HEK293 (cell line): ENCODE data around the gene EYS.

ENCODE experiments used
- CTCF ChIA-PET: fragments of 350-600 bp; formaldehyde crosslinking; extraction: SDS; loops from one replicate; lab custom pipeline; 2021; ENCODE audit warnings: antibody characterized with exemption; lab: Yijun Ruan, JAX
- POLR2A ChIA-PET: fragments of 300-600 bp; formaldehyde crosslinking; extraction: SDS; loops from one replicate; lab custom pipeline; 2020; ENCODE audit warnings: antibody characterized with exemption, inconsistent platforms; lab: Yijun Ruan, JAX
- H3K27ac ChIP-seq: fragments of 200-500 bp; sonication (Bioruptor generic); 2 replicates; pipeline ENCODE4 v1.5.1; 2014; ENCODE audit warnings: low read depth, low read length, control low read depth, inconsistent platforms; ENCODE audit errors: extremely low read depth
- H3K36me3 ChIP-seq, 2 experiments: fragments of 200-500 bp in 1 of 2; sonication (Bioruptor generic) in 1 of 2; 1 replicate in 1 of 2; 2 replicates in 1 of 2; pipeline ENCODE4 v1.5.1; 2014 to 2017; ENCODE audit warnings: inconsistent platforms in 2 of 2, low read length in 2 of 2; ENCODE audit not compliant: control insufficient read depth in 2 of 2, insufficient read depth in 1 of 2
- H3K4me1 ChIP-seq: fragments of 200-500 bp; sonication (Bioruptor generic); 2 replicates; pipeline ENCODE4 v1.5.1; 2014; ENCODE audit warnings: mild to moderate bottlenecking, low read length, inconsistent platforms; ENCODE audit not compliant: control insufficient read depth, insufficient read depth
- H3K4me3 ChIP-seq: 2 replicates; pipeline ENCODE4 v1.5.1; 2011; ENCODE audit warnings: low read depth, mild to moderate bottlenecking, control low read depth, low read length, moderate library complexity
- H3K9me3 ChIP-seq: fragments of 200-500 bp; sonication (Bioruptor generic); 2 replicates; pipeline ENCODE4 v1.5.1; 2014; ENCODE audit warnings: low read depth, low read length, inconsistent platforms; ENCODE audit not compliant: control insufficient read depth, insufficient read depth
- BCL11A ChIP-seq: fragments of 450-650 bp; formaldehyde crosslinking; IDR thresholded peaks from 2 replicates; pipeline ENCODE4 v1.5.1; 2016; ENCODE audit warnings: low read depth, missing biosample characterization, missing genetic modification characterization
- HOXC10 ChIP-seq: sonication (generic); formaldehyde crosslinking; IDR thresholded peaks from 2 replicates; pipeline ENCODE4 v1.8.1; 2023; ENCODE audit warnings: mild to moderate bottlenecking, missing genetic modification reagents
- RBAK ChIP-seq: fragments of 450-650 bp; formaldehyde crosslinking; IDR thresholded peaks from 2 replicates; pipeline ENCODE4 v1.5.1; 2016; ENCODE audit warnings: missing biosample characterization, missing genetic modification characterization
- ZNF112 ChIP-seq: fragments of 450-650 bp; formaldehyde crosslinking; IDR thresholded peaks from 2 replicates; pipeline ENCODE4 v1.5.0; 2017; ENCODE audit warnings: missing biosample characterization, missing genetic modification characterization
- ZNF138 ChIP-seq: fragments of 450-650 bp; formaldehyde crosslinking; IDR thresholded peaks from 2 replicates; pipeline ENCODE4 v1.5.1; 2016; ENCODE audit warnings: missing biosample characterization, missing genetic modification characterization, borderline replicate concordance
- ZNF24 ChIP-seq: fragments of 450-650 bp; formaldehyde crosslinking; IDR thresholded peaks from 2 replicates; pipeline ENCODE4 v1.5.1; 2016; ENCODE audit warnings: missing biosample characterization, missing genetic modification characterization
- ZNF311 ChIP-seq: fragments of 450-650 bp; formaldehyde crosslinking; IDR thresholded peaks from 2 replicates; pipeline ENCODE4 v1.5.1; 2017; ENCODE audit warnings: missing biosample characterization, missing genetic modification characterization, borderline replicate concordance
- ZNF324 ChIP-seq: fragments of 450-650 bp; formaldehyde crosslinking; IDR thresholded peaks from 2 replicates; pipeline ENCODE4 v1.5.1; 2016; ENCODE audit warnings: missing biosample characterization, missing genetic modification characterization
- ZNF354C ChIP-seq: fragments of 450-650 bp; formaldehyde crosslinking; IDR thresholded peaks from 2 replicates; pipeline ENCODE4 v1.5.1; 2016; ENCODE audit warnings: missing biosample characterization, missing genetic modification characterization, low read depth, borderline replicate concordance
- ZNF529 ChIP-seq: fragments of 450-650 bp; formaldehyde crosslinking; IDR thresholded peaks from 2 replicates; pipeline ENCODE4 v1.5.1; 2017; ENCODE audit warnings: missing genetic modification characterization, missing biosample characterization; ENCODE audit not compliant: insufficient replicate concordance
- ZNF530 ChIP-seq: fragments of 450-650 bp; formaldehyde crosslinking; IDR thresholded peaks from 2 replicates; pipeline ENCODE4 v1.5.1; 2016; ENCODE audit warnings: low read depth, missing biosample characterization, missing genetic modification characterization
- ZNF544 ChIP-seq: fragments of 450-650 bp; formaldehyde crosslinking; IDR thresholded peaks from 2 replicates; pipeline ENCODE4 v1.5.0; 2017; ENCODE audit warnings: missing biosample characterization, missing genetic modification characterization
- ZNF585B ChIP-seq: fragments of 450-650 bp; formaldehyde crosslinking; IDR thresholded peaks from 2 replicates; pipeline ENCODE4 v1.5.1; 2016; ENCODE audit warnings: missing biosample characterization, missing genetic modification characterization
- ZNF621 ChIP-seq: fragments of 450-650 bp; formaldehyde crosslinking; IDR thresholded peaks from 2 replicates; pipeline ENCODE4 v1.5.1; 2017; ENCODE audit warnings: missing biosample characterization, missing genetic modification characterization
- ZNF654 ChIP-seq: fragments of 450-650 bp; formaldehyde crosslinking; IDR thresholded peaks from 2 replicates; pipeline ENCODE4 v1.5.1; 2016; ENCODE audit warnings: low read depth, missing biosample characterization, missing genetic modification characterization
- ZNF707 ChIP-seq: fragments of 450-650 bp; formaldehyde crosslinking; IDR thresholded peaks from 2 replicates; pipeline ENCODE4 v1.5.1; 2016; ENCODE audit warnings: missing biosample characterization, missing genetic modification characterization
- ZNF768 ChIP-seq: fragments of 450-650 bp; formaldehyde crosslinking; IDR thresholded peaks from 2 replicates; pipeline ENCODE4 v1.5.1; 2018; ENCODE audit warnings: missing biosample characterization, mild to moderate bottlenecking, missing genetic modification characterization
- ZNF830 ChIP-seq: fragments of 450-650 bp; IDR thresholded peaks from 2 replicates; pipeline ENCODE4 v1.5.0; 2018; ENCODE audit warnings: missing biosample characterization, missing genetic modification characterization, low read depth, mild to moderate bottlenecking, moderate library complexity
- TF ChIP-seq, protein P1 (sequence below): fragments of 450-650 bp; formaldehyde crosslinking; IDR thresholded peaks from 2 replicates; pipeline ENCODE4 v1.5.1; 2016; ENCODE audit warnings: missing biosample characterization, missing genetic modification characterization
- TF ChIP-seq, protein P2 (sequence below): fragments of 450-650 bp; formaldehyde crosslinking; IDR thresholded peaks from 2 replicates; pipeline ENCODE4 v1.5.1; 2016; ENCODE audit warnings: missing biosample characterization, missing genetic modification characterization
- TF ChIP-seq, protein P3 (sequence below): fragments of 450-650 bp; formaldehyde crosslinking; IDR thresholded peaks from 2 replicates; pipeline ENCODE4 v1.5.1; 2016; ENCODE audit warnings: missing biosample characterization, missing genetic modification characterization
- TF ChIP-seq, protein P4 (sequence below): fragments of 450-650 bp; formaldehyde crosslinking; IDR thresholded peaks from 2 replicates; pipeline ENCODE4 v1.5.1; 2017; ENCODE audit warnings: missing biosample characterization, missing genetic modification characterization
- TF ChIP-seq, protein P5 (sequence below): fragments of 450-650 bp; IDR thresholded peaks from 2 replicates; pipeline ENCODE4 v1.5.1; 2018; ENCODE audit warnings: missing biosample characterization, mild to moderate bottlenecking, missing genetic modification characterization
- TF ChIP-seq, protein P6 (sequence below): fragments of 450-650 bp; formaldehyde crosslinking; IDR thresholded peaks from 2 replicates; pipeline ENCODE4 v1.5.1; 2016; ENCODE audit warnings: missing biosample characterization, missing genetic modification characterization
- TF ChIP-seq, protein P7 (sequence below): fragments of 450-650 bp; formaldehyde crosslinking; IDR thresholded peaks from 2 replicates; pipeline ENCODE4 v1.5.1; 2017; ENCODE audit warnings: missing biosample characterization, missing genetic modification characterization

EYS gene

DNA sequence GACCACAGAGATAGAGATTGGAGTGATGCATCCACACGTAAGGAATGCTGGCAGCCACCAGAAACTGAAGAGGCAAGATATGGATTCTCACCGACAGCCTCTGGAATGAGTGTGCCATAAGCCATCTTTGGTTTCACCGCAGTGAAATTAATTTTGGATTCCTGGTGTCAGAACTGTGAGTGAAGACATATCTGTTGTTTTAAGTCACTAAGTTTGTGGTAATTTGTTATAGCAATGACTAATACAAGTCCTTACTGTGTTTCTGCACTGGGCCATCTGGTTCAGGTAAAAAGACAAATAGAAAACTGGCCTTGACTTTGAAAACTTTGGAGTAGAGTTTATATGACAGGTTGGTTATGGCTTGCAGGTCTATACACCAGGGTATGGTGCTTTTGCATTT lies 1809.6 kb downstream of the EYS start (continued):
- TF ChIP-seq, protein P1, sequence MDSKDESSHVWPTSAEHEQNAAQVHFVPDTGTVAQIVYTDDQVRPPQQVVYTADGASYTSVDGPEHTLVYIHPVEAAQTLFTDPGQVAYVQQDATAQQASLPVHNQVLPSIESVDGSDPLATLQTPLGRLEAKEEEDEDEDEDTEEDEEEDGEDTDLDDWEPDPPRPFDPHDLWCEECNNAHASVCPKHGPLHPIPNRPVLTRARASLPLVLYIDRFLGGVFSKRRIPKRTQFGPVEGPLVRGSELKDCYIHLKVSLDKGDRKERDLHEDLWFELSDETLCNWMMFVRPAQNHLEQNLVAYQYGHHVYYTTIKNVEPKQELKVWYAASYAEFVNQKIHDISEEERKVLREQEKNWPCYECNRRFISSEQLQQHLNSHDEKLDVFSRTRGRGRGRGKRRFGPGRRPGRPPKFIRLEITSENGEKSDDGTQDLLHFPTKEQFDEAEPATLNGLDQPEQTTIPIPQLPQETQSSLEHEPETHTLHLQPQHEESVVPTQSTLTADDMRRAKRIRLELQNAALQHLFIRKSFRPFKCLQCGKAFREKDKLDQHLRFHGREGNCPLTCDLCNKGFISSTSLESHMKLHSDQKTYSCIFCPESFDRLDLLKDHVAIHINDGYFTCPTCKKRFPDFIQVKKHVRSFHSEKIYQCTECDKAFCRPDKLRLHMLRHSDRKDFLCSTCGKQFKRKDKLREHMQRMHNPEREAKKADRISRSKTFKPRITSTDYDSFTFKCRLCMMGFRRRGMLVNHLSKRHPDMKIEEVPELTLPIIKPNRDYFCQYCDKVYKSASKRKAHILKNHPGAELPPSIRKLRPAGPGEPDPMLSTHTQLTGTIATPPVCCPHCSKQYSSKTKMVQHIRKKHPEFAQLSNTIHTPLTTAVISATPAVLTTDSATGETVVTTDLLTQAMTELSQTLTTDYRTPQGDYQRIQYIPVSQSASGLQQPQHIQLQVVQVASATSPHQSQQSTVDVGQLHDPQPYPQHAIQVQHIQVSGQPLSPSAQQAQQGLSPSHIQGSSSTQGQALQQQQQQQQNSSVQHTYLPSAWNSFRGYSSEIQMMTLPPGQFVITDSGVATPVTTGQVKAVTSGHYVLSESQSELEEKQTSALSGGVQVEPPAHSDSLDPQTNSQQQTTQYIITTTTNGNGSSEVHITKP (tag by site-specific recombination), result no peak
- TF ChIP-seq ZNF24 (no peak), ZNF830 (tag by site-specific recombination) (no peak), ZNF112 (tag by site-specific recombination) (no peak), ZNF354C (tag by site-specific recombination) (no peak), ZNF707 (tag by site-specific recombination) (no peak)
- TF ChIP-seq, protein P2, sequence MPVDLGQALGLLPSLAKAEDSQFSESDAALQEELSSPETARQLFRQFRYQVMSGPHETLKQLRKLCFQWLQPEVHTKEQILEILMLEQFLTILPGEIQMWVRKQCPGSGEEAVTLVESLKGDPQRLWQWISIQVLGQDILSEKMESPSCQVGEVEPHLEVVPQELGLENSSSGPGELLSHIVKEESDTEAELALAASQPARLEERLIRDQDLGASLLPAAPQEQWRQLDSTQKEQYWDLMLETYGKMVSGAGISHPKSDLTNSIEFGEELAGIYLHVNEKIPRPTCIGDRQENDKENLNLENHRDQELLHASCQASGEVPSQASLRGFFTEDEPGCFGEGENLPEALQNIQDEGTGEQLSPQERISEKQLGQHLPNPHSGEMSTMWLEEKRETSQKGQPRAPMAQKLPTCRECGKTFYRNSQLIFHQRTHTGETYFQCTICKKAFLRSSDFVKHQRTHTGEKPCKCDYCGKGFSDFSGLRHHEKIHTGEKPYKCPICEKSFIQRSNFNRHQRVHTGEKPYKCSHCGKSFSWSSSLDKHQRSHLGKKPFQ, result no peak
- TF ChIP-seq, protein P3, sequence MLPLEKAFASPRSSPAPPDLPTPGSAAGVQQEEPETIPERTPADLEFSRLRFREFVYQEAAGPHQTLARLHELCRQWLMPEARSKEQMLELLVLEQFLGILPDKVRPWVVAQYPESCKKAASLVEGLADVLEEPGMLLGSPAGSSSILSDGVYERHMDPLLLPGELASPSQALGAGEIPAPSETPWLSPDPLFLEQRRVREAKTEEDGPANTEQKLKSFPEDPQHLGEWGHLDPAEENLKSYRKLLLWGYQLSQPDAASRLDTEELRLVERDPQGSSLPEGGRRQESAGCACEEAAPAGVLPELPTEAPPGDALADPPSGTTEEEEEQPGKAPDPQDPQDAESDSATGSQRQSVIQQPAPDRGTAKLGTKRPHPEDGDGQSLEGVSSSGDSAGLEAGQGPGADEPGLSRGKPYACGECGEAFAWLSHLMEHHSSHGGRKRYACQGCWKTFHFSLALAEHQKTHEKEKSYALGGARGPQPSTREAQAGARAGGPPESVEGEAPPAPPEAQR, result no peak
- TF ChIP-seq, protein P4, sequence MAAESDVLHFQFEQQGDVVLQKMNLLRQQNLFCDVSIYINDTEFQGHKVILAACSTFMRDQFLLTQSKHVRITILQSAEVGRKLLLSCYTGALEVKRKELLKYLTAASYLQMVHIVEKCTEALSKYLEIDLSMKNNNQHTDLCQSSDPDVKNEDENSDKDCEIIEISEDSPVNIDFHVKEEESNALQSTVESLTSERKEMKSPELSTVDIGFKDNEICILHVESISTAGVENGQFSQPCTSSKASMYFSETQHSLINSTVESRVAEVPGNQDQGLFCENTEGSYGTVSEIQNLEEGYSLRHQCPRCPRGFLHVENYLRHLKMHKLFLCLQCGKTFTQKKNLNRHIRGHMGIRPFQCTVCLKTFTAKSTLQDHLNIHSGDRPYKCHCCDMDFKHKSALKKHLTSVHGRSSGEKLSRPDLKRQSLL (tag by site-specific recombination), result no peak
- TF ChIP-seq, protein P5, sequence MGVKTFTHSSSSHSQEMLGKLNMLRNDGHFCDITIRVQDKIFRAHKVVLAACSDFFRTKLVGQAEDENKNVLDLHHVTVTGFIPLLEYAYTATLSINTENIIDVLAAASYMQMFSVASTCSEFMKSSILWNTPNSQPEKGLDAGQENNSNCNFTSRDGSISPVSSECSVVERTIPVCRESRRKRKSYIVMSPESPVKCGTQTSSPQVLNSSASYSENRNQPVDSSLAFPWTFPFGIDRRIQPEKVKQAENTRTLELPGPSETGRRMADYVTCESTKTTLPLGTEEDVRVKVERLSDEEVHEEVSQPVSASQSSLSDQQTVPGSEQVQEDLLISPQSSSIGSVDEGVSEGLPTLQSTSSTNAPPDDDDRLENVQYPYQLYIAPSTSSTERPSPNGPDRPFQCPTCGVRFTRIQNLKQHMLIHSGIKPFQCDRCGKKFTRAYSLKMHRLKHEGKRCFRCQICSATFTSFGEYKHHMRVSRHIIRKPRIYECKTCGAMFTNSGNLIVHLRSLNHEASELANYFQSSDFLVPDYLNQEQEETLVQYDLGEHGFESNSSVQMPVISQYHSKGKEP (tag by site-specific recombination), result no peak

DNA sequence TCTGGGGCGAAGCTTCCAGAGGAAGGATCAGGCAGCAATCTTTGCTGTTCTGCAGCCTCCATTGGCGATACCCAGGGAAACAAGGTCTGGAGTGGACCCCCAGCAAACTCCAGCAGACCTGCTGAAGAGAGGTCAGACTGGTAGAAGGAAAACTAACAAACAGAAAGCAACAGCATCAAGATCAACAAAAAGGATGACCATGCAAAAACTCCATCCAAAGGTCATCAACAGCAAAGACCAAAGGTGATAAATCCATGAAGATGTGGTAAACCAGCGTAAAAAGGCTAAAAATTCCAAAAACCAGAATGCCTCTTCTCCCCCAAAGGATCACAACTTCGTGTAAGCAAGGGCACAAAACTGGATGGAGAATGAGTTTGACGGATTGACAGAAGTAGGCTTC lies 1818.6 kb downstream of the EYS start:
- Histone ChIP-seq H3K27ac (no peak overlapping the region), H3K4me1 (no peaks in the 10 kb centered on the region), H3K36me3 (no peaks in the 10 kb centered on the region), H3K9me3 (no peaks in the 10 kb centered on the region), H3K4me3 (no peak overlapping the region)
- ChIA-PET CTCF (no interaction called here), POLR2A (no interaction called here)
- TF ChIP-seq ZNF707 (tag by site-specific recombination), result no peak
- no peak for TF ChIP-seq ZNF112 (tag by site-specific recombination)
- TF ChIP-seq ZNF138 (tag by site-specific recombination), result no peak
- no peak for TF ChIP-seq ZNF768 (tag by site-specific recombination)
- TF ChIP-seq ZNF585B (tag by site-specific recombination), result no peak
- TF ChIP-seq RBAK (tag by site-specific recombination), result no peak
- no peak for TF ChIP-seq ZNF529 (tag by site-specific recombination)
- TF ChIP-seq BCL11A (tag by site-specific recombination), result no peak
- no peak for TF ChIP-seq ZNF324 (tag by site-specific recombination)
- TF ChIP-seq ZNF530, result no peak
- TF ChIP-seq ZNF621, result no peak
- TF ChIP-seq, protein P6, sequence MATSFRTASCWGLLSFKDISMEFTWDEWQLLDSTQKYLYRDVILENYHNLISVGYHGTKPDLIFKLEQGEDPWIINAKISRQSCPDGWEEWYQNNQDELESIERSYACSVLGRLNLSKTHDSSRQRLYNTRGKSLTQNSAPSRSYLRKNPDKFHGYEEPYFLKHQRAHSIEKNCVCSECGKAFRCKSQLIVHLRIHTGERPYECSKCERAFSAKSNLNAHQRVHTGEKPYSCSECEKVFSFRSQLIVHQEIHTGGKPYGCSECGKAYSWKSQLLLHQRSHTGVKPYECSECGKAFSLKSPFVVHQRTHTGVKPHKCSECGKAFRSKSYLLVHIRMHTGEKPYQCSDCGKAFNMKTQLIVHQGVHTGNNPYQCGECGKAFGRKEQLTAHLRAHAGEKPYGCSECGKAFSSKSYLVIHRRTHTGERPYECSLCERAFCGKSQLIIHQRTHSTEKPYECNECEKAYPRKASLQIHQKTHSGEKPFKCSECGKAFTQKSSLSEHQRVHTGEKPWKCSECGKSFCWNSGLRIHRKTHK, result no peak
- TF ChIP-seq, protein P7, sequence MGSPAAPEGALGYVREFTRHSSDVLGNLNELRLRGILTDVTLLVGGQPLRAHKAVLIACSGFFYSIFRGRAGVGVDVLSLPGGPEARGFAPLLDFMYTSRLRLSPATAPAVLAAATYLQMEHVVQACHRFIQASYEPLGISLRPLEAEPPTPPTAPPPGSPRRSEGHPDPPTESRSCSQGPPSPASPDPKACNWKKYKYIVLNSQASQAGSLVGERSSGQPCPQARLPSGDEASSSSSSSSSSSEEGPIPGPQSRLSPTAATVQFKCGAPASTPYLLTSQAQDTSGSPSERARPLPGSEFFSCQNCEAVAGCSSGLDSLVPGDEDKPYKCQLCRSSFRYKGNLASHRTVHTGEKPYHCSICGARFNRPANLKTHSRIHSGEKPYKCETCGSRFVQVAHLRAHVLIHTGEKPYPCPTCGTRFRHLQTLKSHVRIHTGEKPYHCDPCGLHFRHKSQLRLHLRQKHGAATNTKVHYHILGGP (tag by site-specific recombination), result no peak
- no peak for TF ChIP-seq HOXC10
- no peak for TF ChIP-seq ZNF654 (tag by site-specific recombination)
- no peak for TF ChIP-seq ZNF544 (tag by site-specific recombination)
- no peak for TF ChIP-seq ZNF311 (tag by site-specific recombination)
